Measurements from ENCODE around the gene GALNT5.

GALNT5 gene

DNA sequence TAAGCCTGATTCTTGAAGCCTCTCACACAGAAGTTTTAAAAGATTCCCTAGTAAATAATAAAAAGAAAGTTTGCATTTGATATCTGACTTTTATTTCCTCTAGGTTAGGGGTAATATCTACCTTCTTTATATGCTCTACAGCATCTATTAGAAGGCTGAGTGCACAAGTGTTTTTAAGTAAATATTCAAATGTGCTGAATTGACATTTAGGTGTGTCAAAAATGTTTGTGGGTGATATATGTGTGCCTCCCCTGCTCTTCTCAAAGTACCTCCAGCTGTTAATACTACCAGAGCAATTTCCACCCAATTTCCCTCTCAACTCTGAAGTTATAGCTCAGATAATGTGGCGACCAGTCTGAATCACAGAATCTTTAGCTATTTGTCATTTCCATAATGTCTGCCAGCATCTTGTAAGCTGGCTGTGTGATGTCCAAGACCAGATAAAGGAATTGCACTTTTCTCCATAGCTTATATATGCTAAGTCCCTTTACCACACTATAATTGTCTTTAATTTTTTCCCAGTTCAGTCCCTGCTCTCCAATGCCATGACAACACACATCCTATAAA, 92.5 kb downstream of the GALNT5 start:
- Histone ChIP-seq H3K27ac (ENCODE audit: low read length) (no peak overlapping the region), H3K4me3 (ENCODE audit: low read depth in 1 of 2, low read length in 2 of 2) (no peak overlapping the region), H3K36me3 (ENCODE audit: control insufficient read depth in 1 of 2, insufficient read depth in 2 of 2, low read length in 2 of 2) (no peaks in the 10 kb centered on the region), H3K9me3 (ENCODE audit: control insufficient read depth in 1 of 2, low read length in 2 of 2) (no peaks in the 10 kb centered on the region), H3K4me1 (ENCODE audit: control insufficient read depth in 1 of 2, insufficient read depth in 2 of 2, low read length in 2 of 2) (no peaks in the 10 kb centered on the region), H3K27me3 (ENCODE audit: low read depth, low read length) (no peaks in the 10 kb centered on the region)

DNA sequence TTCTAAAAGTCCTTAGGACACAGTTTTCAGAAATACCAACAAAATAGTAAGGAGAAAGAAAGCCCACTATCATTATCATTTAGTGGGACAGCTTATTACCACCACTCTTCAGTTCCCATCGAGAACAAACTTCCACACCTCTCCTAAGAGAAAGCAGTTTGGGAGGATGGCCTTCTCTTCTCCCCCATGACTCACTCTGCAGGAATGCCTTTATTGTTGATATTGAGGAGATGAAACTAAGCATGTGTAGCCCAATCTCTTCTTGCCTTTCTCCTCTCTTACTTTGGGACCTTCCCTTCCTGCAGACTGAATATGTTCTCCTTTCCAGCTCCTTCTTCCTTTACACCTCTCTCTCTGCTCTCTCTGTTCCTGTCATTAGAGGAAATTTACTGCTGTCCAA, 98.1 kb downstream of the GALNT5 start:
- Histone ChIP-seq H3K27me3 (ENCODE audit: low read depth, low read length) (no peaks in the 10 kb centered on the region), H3K36me3 (ENCODE audit: control insufficient read depth in 1 of 2, insufficient read depth in 2 of 2, low read length in 2 of 2) (no peaks in the 10 kb centered on the region), H3K4me1 (ENCODE audit: control insufficient read depth in 1 of 2, insufficient read depth in 2 of 2, low read length in 2 of 2) (no peaks in the 10 kb centered on the region), H3K9me3 (ENCODE audit: control insufficient read depth in 1 of 2, low read length in 2 of 2) (no peaks in the 10 kb centered on the region), H3K4me3 (ENCODE audit: low read depth in 1 of 2, low read length in 2 of 2) (no peak overlapping the region), H3K27ac (ENCODE audit: low read length) (no peak overlapping the region)

DNA sequence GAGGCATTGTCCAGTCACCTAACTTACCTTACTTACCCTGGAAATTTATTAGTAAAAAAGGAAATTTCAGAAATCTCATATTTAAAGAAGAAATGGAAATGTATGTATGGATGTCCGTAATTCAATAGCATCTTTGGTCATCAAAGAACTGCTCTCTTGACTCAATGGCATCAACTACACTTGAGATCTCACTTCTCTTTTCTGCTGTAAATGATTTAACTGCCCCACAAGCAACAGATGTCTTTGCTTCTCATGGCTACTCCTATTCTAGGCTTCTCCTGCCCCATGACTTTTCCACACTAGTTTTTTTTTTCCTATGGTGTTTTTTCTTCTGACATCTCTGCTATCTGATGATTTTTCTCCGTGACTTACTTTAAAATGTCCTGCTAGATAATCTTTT, 102.1 kb downstream of the GALNT5 start:
- no peak overlapping the region for H3K4me3 ChIP-seq (ENCODE audit: low read depth in 1 of 2, low read length in 2 of 2)
- H3K9me3 ChIP-seq (ENCODE audit: control insufficient read depth in 1 of 2, low read length in 2 of 2): no peaks in the 10 kb centered on the region
- H3K4me1 ChIP-seq (ENCODE audit: control insufficient read depth in 1 of 2, insufficient read depth in 2 of 2, low read length in 2 of 2): peaks cover 0 to 3% of the 10 kb centered on the region in 2 donors
- H3K36me3 ChIP-seq (ENCODE audit: control insufficient read depth in 1 of 2, insufficient read depth in 2 of 2, low read length in 2 of 2): no peaks in the 10 kb centered on the region
- H3K27me3 ChIP-seq (ENCODE audit: low read depth, low read length): no peaks in the 10 kb centered on the region
- no peak overlapping the region for H3K27ac ChIP-seq (ENCODE audit: low read length)

DNA sequence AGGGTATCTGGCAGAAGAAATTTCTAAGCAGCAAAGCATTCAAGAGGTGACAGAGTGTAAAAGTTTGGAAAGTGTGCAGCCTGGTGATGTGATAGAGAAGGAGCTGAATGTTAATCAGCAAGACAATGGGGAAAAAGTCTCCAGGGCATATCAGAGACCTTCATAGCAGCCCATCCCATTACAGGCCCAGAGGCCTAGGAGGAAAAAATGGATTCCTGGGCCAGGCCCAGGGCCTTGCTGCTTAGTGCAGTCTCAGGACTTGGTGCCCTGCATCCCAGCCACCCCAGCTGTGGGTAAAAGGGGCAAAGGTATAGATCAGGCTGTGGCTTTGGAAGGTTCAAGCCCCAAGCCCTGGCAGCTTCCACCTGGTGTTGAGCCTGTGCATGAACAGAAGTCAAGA, 104.0 kb downstream of the GALNT5 start:
- Histone ChIP-seq H3K36me3 (ENCODE audit: control insufficient read depth in 1 of 2, insufficient read depth in 2 of 2, low read length in 2 of 2) (no peaks in the 10 kb centered on the region), H3K4me3 (ENCODE audit: low read depth in 1 of 2, low read length in 2 of 2) (no peak overlapping the region), H3K4me1 (ENCODE audit: control insufficient read depth in 1 of 2, insufficient read depth in 2 of 2, low read length in 2 of 2) (peaks cover 0 to 3% of the 10 kb centered on the region in 2 donors), H3K9me3 (ENCODE audit: control insufficient read depth in 1 of 2, low read length in 2 of 2) (no peaks in the 10 kb centered on the region), H3K27ac (ENCODE audit: low read length) (no peak overlapping the region), H3K27me3 (ENCODE audit: low read depth, low read length) (no peaks in the 10 kb centered on the region)

DNA sequence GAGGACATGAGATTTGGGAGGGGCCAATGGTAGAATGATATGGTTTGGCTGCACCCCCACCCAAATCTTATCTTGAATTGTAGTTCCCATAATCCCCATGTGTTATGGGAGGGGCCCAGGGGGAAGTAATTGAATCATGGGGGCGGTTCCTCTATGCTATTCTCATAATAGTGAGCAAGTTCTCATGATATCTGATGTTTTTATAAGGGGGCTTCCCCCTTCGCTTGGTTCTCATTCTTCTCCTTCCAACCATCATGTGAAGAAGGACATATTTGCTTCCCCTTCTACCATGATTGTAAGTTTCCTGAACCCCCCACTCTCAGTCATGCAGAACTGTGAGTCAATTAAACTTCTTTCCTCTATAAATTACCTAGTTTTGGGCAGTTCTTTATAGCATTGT, 105.1 kb downstream of the GALNT5 start:
- H3K27me3 ChIP-seq (ENCODE audit: low read depth, low read length): no peaks in the 10 kb centered on the region
- H3K4me3 ChIP-seq (ENCODE audit: low read depth in 1 of 2, low read length in 2 of 2): no peak overlapping the region
- no peaks in the 10 kb centered on the region for H3K36me3 ChIP-seq (ENCODE audit: control insufficient read depth in 1 of 2, insufficient read depth in 2 of 2, low read length in 2 of 2)
- H3K27ac ChIP-seq (ENCODE audit: low read length): no peak overlapping the region
- peaks cover 0 to 3% of the 10 kb centered on the region in 2 donors for H3K4me1 ChIP-seq (ENCODE audit: control insufficient read depth in 1 of 2, insufficient read depth in 2 of 2, low read length in 2 of 2)
- no peaks in the 10 kb centered on the region for H3K9me3 ChIP-seq (ENCODE audit: control insufficient read depth in 1 of 2, low read length in 2 of 2)

DNA sequence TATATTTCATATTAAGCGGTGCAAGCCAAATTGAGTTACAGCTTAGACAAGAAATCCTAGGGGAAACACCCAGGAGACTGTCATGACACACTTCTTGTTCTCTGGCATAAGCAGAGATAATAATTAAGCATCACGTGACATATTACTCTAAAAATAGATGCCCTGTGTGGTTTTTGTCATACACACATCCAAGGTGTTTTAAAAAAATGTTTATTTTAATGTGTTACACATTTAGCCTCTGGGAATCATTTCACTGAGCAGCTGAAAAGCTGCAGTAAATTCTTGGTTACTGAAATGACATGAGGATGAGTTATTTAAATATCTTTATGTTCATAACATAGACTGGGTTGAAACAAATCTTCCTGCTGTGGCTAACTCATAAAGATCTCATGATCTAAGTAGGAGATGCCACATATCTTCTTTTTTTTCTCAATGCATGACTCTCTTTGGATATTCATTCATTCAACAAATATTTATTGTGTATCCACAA, 106.2 kb downstream of the GALNT5 start:
- H3K4me1 ChIP-seq (ENCODE audit: control insufficient read depth in 1 of 2, insufficient read depth in 2 of 2, low read length in 2 of 2): peaks cover 0 to 3% of the 10 kb centered on the region in 2 donors
- no peaks in the 10 kb centered on the region for H3K27me3 ChIP-seq (ENCODE audit: low read depth, low read length)
- no peak overlapping the region for H3K4me3 ChIP-seq (ENCODE audit: low read depth in 1 of 2, low read length in 2 of 2)
- no peaks in the 10 kb centered on the region for H3K9me3 ChIP-seq (ENCODE audit: control insufficient read depth in 1 of 2, low read length in 2 of 2)
- H3K27ac ChIP-seq (ENCODE audit: low read length): no peak overlapping the region
- H3K36me3 ChIP-seq (ENCODE audit: control insufficient read depth in 1 of 2, insufficient read depth in 2 of 2, low read length in 2 of 2): no peaks in the 10 kb centered on the region

Measured in muscle layer of duodenum (tissue), 2 donors.